Stimulated activated CD4-positive, alpha-beta T cell treated with anti-CD3 and anti-CD28 coated beads, Interleukin-4, amount 100 ng/mL, for 48 hours (primary cell): ENCODE measurements around the gene TDRD12.

Experiments
- DNase-seq, 2 donors: peaks; one replicate each; pipeline ENCODE4 v3.0.0-alpha.2; 2020; ENCODE audit warnings: low read depth in 2 of 2

The TDRD12 gene

GRCh38 chr19:32719611-32720059 is at the start of gene TDRD12:
TDRD12 (plus strand) TSS chr19:32719767; CDS start chr19:32720073, 306 bp downstream.
- DNase-seq, result no peak

GRCh38 chr19:32671883-32672593 is 47.5 kb upstream of the TDRD12 start:
- DNase-seq, result no peak

- no peak for DNase-seq
Observed at GRCh38 chr19:32672841-32673240, 46.7 kb upstream of the TDRD12 start.

- DNase-seq, result no peak
Observed at GRCh38 chr19:32673573-32673972, 46.0 kb upstream of the TDRD12 start.

GRCh38 chr19:32674153-32674930 is 45.2 kb upstream of the TDRD12 start:
- DNase-seq, result no peak

GRCh38 chr19:32674931-32675719 is 44.4 kb upstream of the TDRD12 start, which contains the start of gene ANKRD27:
ANKRD27 (minus strand) TSS chr19:32675180; CDS start chr19:32659015, 16,165 bp downstream.
- DNase-seq, result peak; percentile 97

GRCh38 chr19:32675720-32676185 is 43.8 kb upstream of the TDRD12 start, which contains the start of gene RGS9BP:
RGS9BP (plus strand) TSS chr19:32675848; CDS start chr19:32676264, 416 bp downstream.
- peak; percentile 51 to 56 for DNase-seq

GRCh38 chr19:32676186-32676894 is 43.2 kb upstream of the TDRD12 start:
- DNase-seq, result no peak

- DNase-seq, result no peak
Observed at GRCh38 chr19:32676895-32677359, 42.6 kb upstream of the TDRD12 start.

- DNase-seq, result no peak
Observed at GRCh38 chr19:32677657-32678056, 41.9 kb upstream of the TDRD12 start.

- DNase-seq, result no peak
Observed at GRCh38 chr19:32680986-32681385, 38.6 kb upstream of the TDRD12 start.

GRCh38 chr19:32682317-32682716 is 37.2 kb upstream of the TDRD12 start:
- DNase-seq, result no peak

- DNase-seq, result no peak
Observed at GRCh38 chr19:32686847-32687475, 32.6 kb upstream of the TDRD12 start.

GRCh38 chr19:32687681-32688080 is 31.9 kb upstream of the TDRD12 start:
- no peak for DNase-seq

- DNase-seq, result no peak
Observed at GRCh38 chr19:32688311-32688710, 31.3 kb upstream of the TDRD12 start.

- peak; percentile 76 to 80 for DNase-seq
Observed at GRCh38 chr19:32691291-32691951, 28.1 kb upstream of the TDRD12 start, which contains the start of gene NUDT19. NUDT19 (plus strand) TSS chr19:32691821; CDS start chr19:32691961, 140 bp downstream.

- DNase-seq, result peak in 1 of 2 donors; percentile 51
Observed at GRCh38 chr19:32691952-32692726, 27.4 kb upstream of the TDRD12 start.

GRCh38 chr19:32692727-32693061 is 26.9 kb upstream of the TDRD12 start:
- DNase-seq, result no peak
